Transverse colon (tissue), 4 donors: ENCODE results near the gene BYSL. TPM values are rescaled to one million over a fixed set of nuclear protein-coding genes. Genes with fewer than 3 reads are reported as not detected.

Experiments used
- DNase-seq: peaks from one replicate; pipeline ENCODE4 v3.0.0-alpha.2; 2019
- H3K27ac ChIP-seq, 4 donors: fragments of 200-600 bp; sonication (generic); 2 replicates each; pipeline ENCODE4 v1.5.1; 2016 to 2018; ENCODE audit warnings: inconsistent platforms in 4 of 4
- H3K27me3 ChIP-seq: fragments of 200-600 bp; sonication (generic); 2 replicates; pipeline ENCODE4 v1.5.1; 2017; ENCODE audit warnings: inconsistent platforms
- H3K36me3 ChIP-seq, 4 donors: fragments of 200-600 bp; sonication (generic); 2 replicates each; pipeline ENCODE4 v1.5.1; 2017 to 2019; ENCODE audit warnings: inconsistent platforms in 4 of 4
- H3K4me1 ChIP-seq, 4 donors: fragments of 200-600 bp; sonication (generic); 2 replicates each; pipeline ENCODE4 v1.5.1; 2017 to 2020; ENCODE audit warnings: inconsistent platforms in 4 of 4
- H3K4me3 ChIP-seq, 4 donors: fragments of 200-600 bp; sonication (generic); 1 replicate in 1 of 4; 2 replicates in 3 of 4; pipeline versions ENCODE4 v1.5.1 to v1.6.1; 2017 to 2019; ENCODE audit warnings: inconsistent platforms in 4 of 4
- H3K9me3 ChIP-seq, 2 donors: fragments of 200-600 bp; sonication (generic); 2 replicates each; pipeline ENCODE4 v1.5.1; 2017 to 2019; ENCODE audit warnings: inconsistent platforms in 2 of 2
- EP300 ChIP-seq: sonication (generic); formaldehyde crosslinking; IDR thresholded peaks from one replicate; pipeline ENCODE4 v1.6.1; 2017; ENCODE audit warnings: antibody characterized with exemption, low read depth
- POLR2A ChIP-seq: fragments of 450-650 bp; IDR thresholded peaks from one replicate; pipeline ENCODE4 v1.6.1; 2016; ENCODE audit warnings: antibody characterized with exemption, mild to moderate bottlenecking, moderate library complexity
- POLR2AphosphoS5 ChIP-seq, 3 donors: sonication (generic); formaldehyde crosslinking; IDR thresholded peaks; one replicate each; pipeline ENCODE4 v1.6.1; 2016; ENCODE audit warnings: antibody characterized with exemption in 3 of 3
- WGBS, 2 donors: methylation state at CpG; one replicate each; pipeline ENCODE4 v1.1.5; 2018; ENCODE audit warnings: low coverage in 1 of 2; 5-methylcytosine and 5-hydroxymethylcytosine counted together
- in situ Hi-C, 4 donors: fragments of 200-750 bp; cut with MboI; loops; one replicate each; pipeline versions ENCODE4 v1.15.0 to v1.15.1; 2017; ENCODE audit warnings: low sequenced_read_pairs in 3 of 4, low pct_ligation_motif_present in 1 of 4, low pct_unique_long_range_greater_than_20kb in 1 of 4
- intact Hi-C: fragments of 100-400 bp; cut with DNase I; formaldehyde crosslinking; loops from one replicate; pipeline ENCODE4 v1.15.1; 2023; ENCODE audit warnings: low total_unique reads
- total RNA-seq, 4 donors: library from RNA; depleted of rRNA; stranded (reverse); fragments of >200 nt; gene quantifications; one replicate each; pipeline ENCODE4 v1.1.0, GENCODE V29; 2016
- TF ChIP-seq, protein P1 (sequence below), 5 experiments: fragments of 200-600 bp in 3 of 5; fragments of 450-650 bp in 2 of 5; sonication (generic) in 3 of 5; IDR thresholded peaks; 1 replicate in 2 of 5; 2 replicates in 3 of 5; pipeline ENCODE4 v1.5.1; 2016 to 2017; ENCODE audit warnings: antibody characterized with exemption in 5 of 5, inconsistent platforms in 3 of 5, mild to moderate bottlenecking in 2 of 5, moderate library complexity in 1 of 5

Gene BYSL
- total RNA-seq, 4 donors from 2014 or later = 3.4 to 5.9 (median 5.2) TPM

GRCh38 chr6:41966214-41966920, 45.1 kb downstream of the BYSL start:
- Histone ChIP-seq H3K27ac (no peak overlapping the region), H3K4me3 (no peak overlapping the region), H3K36me3 (no peaks in the 10 kb centered on the region), H3K9me3 (no peaks in the 10 kb centered on the region), H3K4me1 (peaks cover 0 to 13% (median 0%) of the 10 kb centered on the region in 4 donors), H3K27me3 (no peaks in the 10 kb centered on the region)
- WGBS, 2 donors = 67 to 100% methylated on average over 1 to 5 of the region's 5 CpGs
- intact Hi-C loops (no loop called here), in situ Hi-C loops (no loop called here)
- no peak for DNase-seq
- TF ChIP-seq, protein P1, sequence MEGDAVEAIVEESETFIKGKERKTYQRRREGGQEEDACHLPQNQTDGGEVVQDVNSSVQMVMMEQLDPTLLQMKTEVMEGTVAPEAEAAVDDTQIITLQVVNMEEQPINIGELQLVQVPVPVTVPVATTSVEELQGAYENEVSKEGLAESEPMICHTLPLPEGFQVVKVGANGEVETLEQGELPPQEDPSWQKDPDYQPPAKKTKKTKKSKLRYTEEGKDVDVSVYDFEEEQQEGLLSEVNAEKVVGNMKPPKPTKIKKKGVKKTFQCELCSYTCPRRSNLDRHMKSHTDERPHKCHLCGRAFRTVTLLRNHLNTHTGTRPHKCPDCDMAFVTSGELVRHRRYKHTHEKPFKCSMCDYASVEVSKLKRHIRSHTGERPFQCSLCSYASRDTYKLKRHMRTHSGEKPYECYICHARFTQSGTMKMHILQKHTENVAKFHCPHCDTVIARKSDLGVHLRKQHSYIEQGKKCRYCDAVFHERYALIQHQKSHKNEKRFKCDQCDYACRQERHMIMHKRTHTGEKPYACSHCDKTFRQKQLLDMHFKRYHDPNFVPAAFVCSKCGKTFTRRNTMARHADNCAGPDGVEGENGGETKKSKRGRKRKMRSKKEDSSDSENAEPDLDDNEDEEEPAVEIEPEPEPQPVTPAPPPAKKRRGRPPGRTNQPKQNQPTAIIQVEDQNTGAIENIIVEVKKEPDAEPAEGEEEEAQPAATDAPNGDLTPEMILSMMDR (IDR thresholded peaks at IDR 0.05) = no peak

DNA sequence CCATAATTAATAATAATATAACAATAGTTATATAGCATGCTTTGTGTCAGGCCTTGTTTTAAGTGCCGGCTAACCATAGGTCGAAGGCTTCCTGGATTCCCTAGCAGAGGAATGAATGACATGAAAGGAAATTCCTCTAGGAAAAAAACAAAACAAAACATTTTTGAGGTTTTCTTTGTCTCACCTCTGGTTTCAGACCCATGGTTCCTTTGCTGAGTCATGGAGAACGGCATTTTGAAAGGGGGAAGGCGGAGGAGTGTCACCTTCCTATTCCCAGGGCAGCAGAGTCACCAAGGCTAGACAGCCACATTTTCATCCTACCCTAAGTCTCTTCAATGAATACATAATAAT, 45.6 kb downstream of the BYSL start:
- Histone ChIP-seq H3K27me3 (no peaks in the 10 kb centered on the region), H3K36me3 (no peaks in the 10 kb centered on the region), H3K27ac (no peak overlapping the region), H3K9me3 (no peaks in the 10 kb centered on the region), H3K4me3 (no peak overlapping the region), H3K4me1 (peaks cover 0 to 13% (median 0%) of the 10 kb centered on the region in 4 donors)
- no peak for DNase-seq
- intact Hi-C loops = no loop called here
- in situ Hi-C loops = no loop called here
- WGBS, 2 donors = 84 to 85% methylated on average over 4 of the region's 4 CpGs
- TF ChIP-seq POLR2AphosphoS5 (IDR thresholded peaks at IDR 0.05) (no peak), EP300 (no peak), POLR2A (no peak)
- TF ChIP-seq, protein P1 (IDR thresholded peaks at IDR 0.05) = no peak

- TF ChIP-seq POLR2AphosphoS5 (IDR thresholded peaks at IDR 0.05) = no peak
- no peak for TF ChIP-seq EP300
- TF ChIP-seq POLR2A = no peak
- TF ChIP-seq, protein P1 (IDR thresholded peaks at IDR 0.05) = no peak
- 69 to 83% methylated on average over 3 to 7 of the region's 7 CpGs for WGBS, 2 donors
- intact Hi-C loops (no loop called here), in situ Hi-C loops (no loop called here)
- H3K36me3 ChIP-seq = no peaks in the 10 kb centered on the region
- no peak overlapping the region for H3K27ac ChIP-seq
- no peak for DNase-seq
- no peaks in the 10 kb centered on the region for H3K27me3 ChIP-seq
- no peaks in the 10 kb centered on the region for H3K9me3 ChIP-seq
- H3K4me3 ChIP-seq = no peak overlapping the region
- H3K4me1 ChIP-seq = peaks cover 0 to 13% (median 0%) of the 10 kb centered on the region in 4 donors
Measured at GRCh38 chr6:41967312-41968287, 46.3 kb downstream of the BYSL start.

DNA sequence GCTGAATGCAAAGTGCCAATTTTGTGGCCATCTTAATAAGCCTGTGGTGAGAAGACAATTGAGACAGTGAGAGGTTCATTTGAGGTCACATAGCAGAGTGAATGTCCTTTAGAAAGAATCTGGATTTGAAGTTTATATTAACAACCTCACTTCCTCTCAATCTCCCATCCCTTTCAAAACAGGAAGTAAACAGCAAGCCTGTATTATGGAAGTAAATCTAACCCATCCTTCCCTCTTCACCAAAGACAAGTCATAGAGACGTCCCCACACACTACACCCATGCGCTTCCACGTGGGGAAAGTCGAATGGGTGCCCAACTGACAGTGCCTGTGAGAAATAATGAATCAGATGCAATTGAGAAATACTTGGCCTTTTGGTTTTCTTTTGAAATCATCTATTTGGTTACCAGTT, 49.1 kb downstream of the BYSL start:
- DNase-seq = no peak
- no peaks in the 10 kb centered on the region for H3K9me3 ChIP-seq
- WGBS, 2 donors = 57 to 71% methylated on average over 4 of the region's 4 CpGs
- H3K4me1 ChIP-seq = peaks cover 0 to 13% (median 0%) of the 10 kb centered on the region in 4 donors
- H3K36me3 ChIP-seq = no peaks in the 10 kb centered on the region
- no peak overlapping the region for H3K27ac ChIP-seq
- H3K27me3 ChIP-seq = no peaks in the 10 kb centered on the region
- no peak for TF ChIP-seq POLR2AphosphoS5 (IDR thresholded peaks at IDR 0.05)
- TF ChIP-seq EP300 = no peak
- intact Hi-C loops = no loop called here
- in situ Hi-C loops = no loop called here
- H3K4me3 ChIP-seq = no peak overlapping the region
